Stomach (tissue), 4 donors: ENCODE data around the gene CADPS.

ENCODE experiments used
- CTCF ChIP-seq, 7 experiments: fragments of 450-650 bp in 4 of 7; fragments of 200-600 bp in 3 of 7; sonication (generic) in 3 of 7; IDR thresholded peaks; one replicate each; pipeline ENCODE4 v1.5.1; 2016 to 2019; ENCODE audit warnings: antibody characterized with exemption in 7 of 7, control low read depth in 2 of 7, mild to moderate bottlenecking in 1 of 7
- POLR2AphosphoS5 ChIP-seq, 3 donors: sonication (generic); formaldehyde crosslinking; IDR thresholded peaks; one replicate each; pipeline ENCODE4 v1.6.1; 2016; ENCODE audit warnings: antibody characterized with exemption in 3 of 3

GRCh38 chr3:62703451-62704167, 171.6 kb downstream of the CADPS start:
- TF ChIP-seq CTCF (IDR thresholded peaks at IDR 0.05): no peak
- TF ChIP-seq POLR2AphosphoS5 (IDR thresholded peaks at IDR 0.05): no peak
